NCI-H146 treated with DMSO at 0.1 percent for 48 hours (cell line): Measurements from ENCODE around the gene CPT1A.

Experiments used
- DNase-seq: peaks from one replicate; lab custom pipeline; 2025; ENCODE audit not compliant: unreplicated experiment; lab: John Stamatoyannopoulos, UW

Gene CPT1A

GRCh38 chr11:68832476-68833181 lies 9.1 kb downstream of the CPT1A start:
- DNase-seq = no peak

DNA sequence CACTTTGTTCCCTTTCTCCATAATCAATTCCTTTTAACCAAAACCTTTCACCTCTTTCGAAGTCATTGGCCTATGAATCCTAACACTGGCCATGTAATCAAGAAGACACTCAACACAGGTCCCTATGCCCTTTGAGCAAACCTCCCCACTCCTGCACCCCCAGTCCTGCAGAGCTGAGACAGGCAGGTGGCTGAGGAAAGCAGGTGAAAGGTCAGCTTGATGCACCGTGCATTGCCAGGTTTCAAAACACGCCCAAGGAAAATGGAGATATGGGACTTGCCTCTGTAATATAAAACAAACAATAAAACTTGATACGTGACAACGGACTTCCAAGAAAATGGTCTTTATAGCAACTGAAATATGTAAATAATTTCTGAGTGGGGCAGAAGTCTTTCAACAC lies 10.6 kb downstream of the CPT1A start:
- no peak for DNase-seq

- no peak for DNase-seq
These were observed 12.1 kb downstream of the CPT1A start for GRCh38 chr11:68829581-68829980.

DNA sequence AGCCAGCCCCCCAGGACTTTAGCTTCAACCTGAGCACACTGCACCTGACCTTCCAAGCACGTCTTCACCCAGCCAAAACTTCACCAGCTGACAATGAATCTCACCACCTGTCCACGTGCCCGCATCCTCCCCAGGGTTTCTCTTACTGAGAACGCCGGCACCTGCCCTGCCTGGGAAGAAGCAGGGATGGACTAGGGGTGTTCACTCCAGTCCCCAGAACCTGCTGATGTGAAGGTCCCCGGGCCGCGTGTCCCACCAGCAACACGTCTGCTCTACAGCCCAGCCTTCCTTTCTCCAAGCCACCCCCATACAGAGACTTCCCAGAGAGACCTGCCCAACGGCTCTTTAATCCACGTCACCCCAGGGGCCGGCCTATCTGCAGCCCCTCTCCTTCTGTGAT lies 12.8 kb downstream of the CPT1A start:
- no peak for DNase-seq

DNA sequence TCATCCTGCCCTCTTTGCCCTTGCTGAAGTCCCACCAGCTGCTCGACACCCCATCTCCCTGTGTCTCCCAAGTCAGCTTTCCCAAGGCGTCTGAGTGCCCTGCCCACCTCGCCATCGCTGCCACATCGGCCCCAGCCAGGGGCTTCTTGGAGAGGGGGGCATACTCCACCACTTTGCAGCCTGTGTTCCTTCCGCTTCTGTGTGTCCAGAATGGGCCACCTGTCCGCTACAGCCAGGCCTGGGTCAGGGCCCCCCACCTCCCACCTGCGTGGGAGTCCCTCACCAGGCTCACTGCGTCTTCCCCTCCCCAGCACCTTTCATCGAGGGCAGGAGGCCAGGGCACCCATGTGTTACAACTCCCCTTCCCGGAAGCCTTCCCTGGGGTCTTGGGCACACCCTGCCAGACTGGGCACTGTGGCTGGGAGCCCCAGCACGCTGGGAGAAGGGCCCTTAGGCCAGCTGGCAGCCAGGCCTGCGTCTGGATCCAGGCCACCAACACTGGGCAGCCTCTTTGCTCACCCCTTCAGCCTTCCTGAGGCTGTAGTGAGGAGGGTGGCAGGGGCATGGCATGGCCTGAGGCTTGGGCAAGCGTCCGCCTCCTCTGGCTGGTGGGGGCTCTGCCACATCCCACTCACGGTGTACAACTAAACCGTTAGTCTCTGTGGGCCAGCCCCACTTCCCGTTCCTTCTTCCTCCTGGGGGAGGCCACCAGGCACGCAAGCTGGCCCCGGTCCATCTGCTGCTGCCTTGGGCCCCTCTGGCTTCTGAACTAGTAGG lies 13.4 kb downstream of the CPT1A start:
- DNase-seq = no peak

DNA sequence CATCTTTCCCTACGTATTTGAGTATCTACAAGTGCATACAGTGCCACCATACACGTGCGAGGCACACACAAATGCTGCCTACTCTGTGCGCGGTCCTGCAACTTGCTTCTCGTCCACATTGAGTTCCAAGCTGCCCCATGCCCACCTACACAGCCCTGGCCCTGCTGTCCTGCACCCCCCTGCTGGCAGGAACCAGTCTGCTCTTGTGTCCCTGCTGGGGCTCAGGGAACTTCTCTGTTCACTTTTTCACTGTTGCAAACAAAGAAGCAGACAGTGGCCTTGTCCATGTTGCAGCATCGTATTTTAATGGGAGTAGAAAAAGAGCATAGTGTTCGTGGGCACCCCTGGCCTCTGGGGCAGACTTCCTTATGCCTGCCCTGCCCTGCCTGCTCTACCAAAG lies 14.0 kb downstream of the CPT1A start:
- no peak for DNase-seq

DNA sequence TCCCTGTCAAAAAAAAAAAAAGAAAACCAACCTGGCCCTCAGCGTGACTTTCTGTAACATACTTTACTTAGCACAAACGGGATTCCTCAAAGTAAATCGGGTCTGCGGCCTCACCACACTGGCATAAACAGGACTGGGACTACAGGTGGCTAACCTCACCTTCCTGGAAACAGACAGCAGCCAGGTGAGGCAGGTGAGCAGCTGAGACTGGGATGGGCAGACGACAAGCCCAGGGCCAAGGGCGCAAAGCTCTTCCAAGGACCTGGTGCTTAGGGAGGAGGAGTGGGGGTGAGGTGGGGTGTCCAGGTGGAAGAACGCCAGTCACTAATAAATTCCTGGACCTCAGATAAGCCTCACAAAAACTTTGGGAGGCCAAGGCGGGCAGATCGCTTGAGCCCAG lies 15.0 kb downstream of the CPT1A start:
- no peak for DNase-seq

GRCh38 chr11:68825571-68825970 lies 16.1 kb downstream of the CPT1A start:
- DNase-seq = no peak

DNA sequence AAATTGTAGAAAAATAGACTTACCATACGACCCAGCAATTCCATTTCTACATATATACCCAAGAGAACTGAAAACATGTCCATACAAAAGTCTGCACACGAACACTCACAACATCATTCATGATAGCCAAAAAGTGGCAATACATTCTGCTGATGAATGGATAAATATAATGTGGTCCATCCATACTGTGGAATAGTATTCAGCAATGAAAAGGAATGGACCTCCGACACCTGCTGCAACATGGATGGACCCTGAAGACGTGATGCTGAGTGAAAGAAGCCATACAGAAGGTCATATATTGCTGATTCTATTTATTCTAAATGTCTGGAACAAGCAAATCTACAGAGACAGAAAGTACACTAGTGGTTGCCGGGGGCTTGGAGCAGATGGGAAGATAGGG lies 19.2 kb downstream of the CPT1A start:
- no peak for DNase-seq

- no peak for DNase-seq
These were observed 20.0 kb downstream of the CPT1A start for GRCh38 chr11:68821670-68822069.

DNA sequence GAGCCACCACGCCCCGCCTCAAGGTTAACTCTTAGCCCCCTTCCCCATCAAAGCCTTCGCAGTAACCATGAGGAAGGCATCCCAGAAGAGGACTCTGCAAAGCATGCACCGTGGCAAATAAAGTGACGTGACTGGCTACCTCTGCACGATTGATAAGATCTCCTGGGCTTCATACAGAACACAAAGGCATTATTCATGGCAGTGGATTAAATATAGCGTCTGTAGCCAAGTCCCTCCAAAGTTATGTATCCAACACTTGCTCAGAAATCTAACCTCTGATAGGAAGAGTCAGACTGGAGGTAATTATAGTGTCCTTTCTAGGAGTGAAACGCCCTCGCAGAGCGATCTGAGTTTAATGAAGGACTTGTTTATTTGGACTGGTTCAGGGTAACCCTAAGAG lies 22.4 kb downstream of the CPT1A start:
- DNase-seq = no peak

DNA sequence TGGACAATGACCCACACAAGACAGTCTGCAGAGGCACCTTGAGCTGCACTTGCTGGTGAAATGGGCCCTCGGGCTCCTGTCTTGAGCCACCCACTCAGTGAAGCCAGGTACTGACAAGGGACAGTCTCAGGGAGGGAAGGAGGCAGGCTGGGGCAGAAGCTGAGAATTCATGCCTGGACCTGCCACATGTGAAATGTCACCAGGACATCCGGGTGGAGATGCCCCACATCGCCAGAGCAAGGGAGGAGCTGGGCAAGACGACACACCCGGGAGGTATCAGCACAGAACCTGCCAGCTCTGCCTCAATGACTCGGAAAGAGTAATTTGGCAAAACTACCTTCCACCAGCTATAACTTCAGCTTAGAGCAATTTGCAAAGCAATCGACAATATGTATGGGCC lies 23.5 kb downstream of the CPT1A start:
- DNase-seq = no peak

- no peak for DNase-seq
These were observed 24.2 kb downstream of the CPT1A start for GRCh38 chr11:68817554-68817953.

DNA sequence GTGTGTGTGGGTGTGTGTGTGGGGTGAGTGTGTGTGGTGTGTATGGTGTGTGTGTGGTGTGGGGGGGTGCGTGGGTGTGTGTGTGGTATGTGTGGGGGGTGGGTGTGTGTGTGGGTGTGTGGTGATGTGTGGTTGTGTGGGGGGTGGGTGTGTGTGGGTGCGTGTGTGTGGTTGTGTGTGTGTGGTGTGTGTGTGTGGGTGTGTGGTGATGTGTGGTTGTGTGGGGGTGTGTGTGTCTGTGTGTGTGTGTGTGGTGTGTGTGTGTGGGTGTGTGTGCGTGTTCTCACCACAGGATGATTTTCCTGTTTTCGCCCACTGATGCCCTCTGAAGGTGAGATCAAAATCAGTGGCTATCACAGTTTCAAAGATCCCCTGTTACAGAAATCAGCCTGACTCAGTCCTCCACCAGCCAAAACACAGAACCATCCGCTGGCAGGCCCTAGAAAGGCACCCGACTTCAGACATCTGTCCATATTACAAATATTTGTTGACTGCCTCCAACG lies 24.7 kb downstream of the CPT1A start:
- DNase-seq = no peak

GRCh38 chr11:68816251-68816776 lies 25.4 kb downstream of the CPT1A start:
- DNase-seq = no peak

DNA sequence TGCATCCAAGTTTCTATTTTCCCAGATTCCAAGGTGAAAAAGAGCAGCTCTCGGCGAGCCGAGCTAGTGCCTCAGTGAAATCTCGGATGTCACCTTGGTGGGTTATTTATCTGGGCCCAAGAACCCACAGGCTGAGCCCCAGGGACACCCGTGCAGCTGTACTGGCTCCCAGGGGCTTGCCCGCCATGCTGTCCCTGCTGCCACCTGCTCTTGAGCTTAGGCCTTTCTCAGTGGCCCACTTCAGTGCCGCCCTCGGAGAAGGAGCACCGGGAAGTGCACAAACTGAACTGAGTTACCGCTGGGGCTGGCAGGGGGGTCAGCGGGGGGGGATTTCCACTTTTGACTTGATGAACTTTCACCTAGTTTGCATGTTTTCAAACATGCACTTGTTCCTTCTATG lies 27.9 kb downstream of the CPT1A start:
- DNase-seq = no peak

- DNase-seq = no peak
These were observed 29.2 kb downstream of the CPT1A start for GRCh38 chr11:68812526-68812925.

DNA sequence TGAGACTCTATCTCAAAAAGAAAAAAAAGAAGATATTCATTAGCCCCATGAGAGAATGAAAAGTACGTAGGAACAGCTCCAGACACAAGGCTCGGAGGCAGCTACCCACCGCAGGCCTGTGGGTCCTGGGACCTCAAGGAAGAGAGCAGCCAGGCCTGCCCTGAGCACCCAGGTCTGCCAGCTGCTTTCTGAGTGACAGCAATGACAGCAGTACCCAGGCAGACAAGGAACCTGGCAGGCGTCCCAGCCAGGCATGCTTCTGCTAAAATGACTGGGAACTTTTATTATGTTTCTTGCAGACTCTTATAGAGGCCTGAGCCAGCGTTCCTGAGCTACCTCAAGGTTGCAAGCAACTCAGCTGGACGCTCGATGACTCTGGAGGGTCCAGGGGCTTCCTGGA lies 31.6 kb downstream of the CPT1A start:
- no peak for DNase-seq

GRCh38 chr11:68809506-68809905 lies 32.2 kb downstream of the CPT1A start:
- DNase-seq = no peak

- no peak for DNase-seq
These were observed 32.9 kb downstream of the CPT1A start for GRCh38 chr11:68808787-68809186.

- DNase-seq = no peak
These were observed 34.5 kb downstream of the CPT1A start for GRCh38 chr11:68806931-68807844.
